Astrocyte of the spinal cord (primary cell): Measurements from ENCODE around the gene PRKAB2.
"Not testable (repeated sequence)": the region's sequence is repeated elsewhere in the genome, so short reads cannot be mapped to it uniquely, and the experiment has no call there.

Source experiments
- DNase-seq: peaks from one replicate; pipeline ENCODE4 v3.0.0; 2011; ENCODE audit warnings: low read depth, low spot score
- H3K4me3 ChIP-seq: 2 replicates; pipeline ENCODE4 v1.5.1; 2011; ENCODE audit warnings: low read depth, mild to moderate bottlenecking, low read length, moderate library complexity
- in situ Hi-C: cut with HindIII; loops from 2 replicates; pipeline ENCODE4 v1.10.0; 2017; ENCODE audit warnings: low sequenced_read_pairs
- TF ChIP-seq, protein P1 (sequence below): IDR thresholded peaks from 2 replicates; pipeline ENCODE4 v1.5.1; 2012; ENCODE audit warnings: low read depth, mild to moderate bottlenecking, low read length, inconsistent platforms

PRKAB2 gene

DNA sequence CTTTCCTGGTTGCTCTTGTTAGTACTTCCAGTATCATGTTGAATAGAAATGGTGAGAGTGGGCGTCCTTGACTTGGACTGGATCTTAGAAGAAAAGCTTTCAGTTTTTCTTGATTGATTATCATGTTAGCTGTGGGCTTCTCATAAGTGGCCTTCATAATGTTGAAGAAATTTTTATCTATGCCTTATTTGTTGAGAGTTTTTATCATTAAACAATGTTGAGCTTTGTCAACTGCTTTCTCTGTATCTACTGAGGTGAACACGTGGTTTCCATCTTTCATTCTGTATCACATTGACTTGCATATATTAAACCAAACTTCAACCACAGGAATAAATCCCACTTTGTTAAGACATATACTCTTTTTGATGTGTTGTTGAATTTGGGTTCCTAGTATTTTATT, 29.4 kb downstream of the PRKAB2 start:
- TF ChIP-seq, protein P1, sequence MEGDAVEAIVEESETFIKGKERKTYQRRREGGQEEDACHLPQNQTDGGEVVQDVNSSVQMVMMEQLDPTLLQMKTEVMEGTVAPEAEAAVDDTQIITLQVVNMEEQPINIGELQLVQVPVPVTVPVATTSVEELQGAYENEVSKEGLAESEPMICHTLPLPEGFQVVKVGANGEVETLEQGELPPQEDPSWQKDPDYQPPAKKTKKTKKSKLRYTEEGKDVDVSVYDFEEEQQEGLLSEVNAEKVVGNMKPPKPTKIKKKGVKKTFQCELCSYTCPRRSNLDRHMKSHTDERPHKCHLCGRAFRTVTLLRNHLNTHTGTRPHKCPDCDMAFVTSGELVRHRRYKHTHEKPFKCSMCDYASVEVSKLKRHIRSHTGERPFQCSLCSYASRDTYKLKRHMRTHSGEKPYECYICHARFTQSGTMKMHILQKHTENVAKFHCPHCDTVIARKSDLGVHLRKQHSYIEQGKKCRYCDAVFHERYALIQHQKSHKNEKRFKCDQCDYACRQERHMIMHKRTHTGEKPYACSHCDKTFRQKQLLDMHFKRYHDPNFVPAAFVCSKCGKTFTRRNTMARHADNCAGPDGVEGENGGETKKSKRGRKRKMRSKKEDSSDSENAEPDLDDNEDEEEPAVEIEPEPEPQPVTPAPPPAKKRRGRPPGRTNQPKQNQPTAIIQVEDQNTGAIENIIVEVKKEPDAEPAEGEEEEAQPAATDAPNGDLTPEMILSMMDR, result no peak
- H3K4me3 ChIP-seq, result no peak overlapping the region
- no peak for DNase-seq
- in situ Hi-C loops, result no loop called here

DNA sequence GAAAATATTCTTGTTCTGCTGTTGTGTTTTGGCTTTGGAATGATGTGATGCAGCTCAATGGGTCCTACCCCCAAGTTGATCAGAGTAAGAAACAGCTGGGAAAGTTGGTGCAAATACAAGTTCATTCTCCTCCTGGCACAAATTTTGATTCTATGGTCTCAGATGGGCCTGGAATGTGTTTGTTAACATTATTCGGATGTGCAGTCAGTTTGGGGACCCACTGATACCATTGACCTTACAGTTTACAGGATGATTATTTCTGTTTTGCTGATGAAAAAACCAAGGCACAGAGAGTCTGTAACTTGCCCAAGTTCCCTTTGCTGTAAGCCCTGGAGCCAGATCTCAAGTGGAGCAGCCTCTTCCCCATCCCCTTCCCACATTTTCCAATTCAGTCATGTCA, 41.5 kb downstream of the PRKAB2 start:
- H3K4me3 ChIP-seq, DNase-seq, in situ Hi-C loops: not testable (repeated sequence)

DNA sequence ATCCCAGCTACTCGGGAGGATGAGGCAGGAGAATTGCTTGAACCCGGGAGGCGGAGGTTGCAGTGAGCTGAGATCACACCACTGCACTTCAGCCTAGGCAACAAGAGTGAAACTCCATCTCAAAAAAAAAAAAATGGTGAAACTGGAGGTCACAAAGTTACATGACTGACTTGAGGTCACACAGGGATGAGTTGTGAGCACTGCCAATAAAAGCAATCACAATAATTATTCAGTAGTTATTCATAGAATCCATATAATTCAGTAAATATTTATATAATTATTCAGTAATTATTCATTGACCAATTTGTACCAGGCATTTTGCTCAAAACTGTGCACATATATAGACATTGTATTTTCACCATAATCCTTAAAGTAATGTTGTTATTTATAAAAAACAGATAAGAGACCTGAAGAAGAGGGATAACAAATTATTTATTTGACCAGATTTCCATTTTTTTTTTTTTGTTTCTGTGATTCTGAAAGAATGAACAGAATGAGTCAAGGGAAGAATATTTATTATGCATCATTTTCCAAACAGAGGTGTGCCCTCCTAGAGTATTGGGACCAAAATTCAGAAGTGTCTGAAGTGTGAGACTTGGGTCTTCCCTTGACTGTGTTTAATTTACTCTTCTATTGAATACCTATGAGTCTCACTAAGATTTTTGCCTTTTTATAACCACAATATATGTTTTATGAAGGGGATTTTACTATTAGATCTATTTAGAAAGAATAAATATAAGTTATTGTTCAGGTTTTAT, 43.0 kb downstream of the PRKAB2 start:
- DNase-seq, result no peak
- TF ChIP-seq, protein P1, result no peak
- in situ Hi-C loops, result no loop called here
- H3K4me3 ChIP-seq, result no peak overlapping the region

DNA sequence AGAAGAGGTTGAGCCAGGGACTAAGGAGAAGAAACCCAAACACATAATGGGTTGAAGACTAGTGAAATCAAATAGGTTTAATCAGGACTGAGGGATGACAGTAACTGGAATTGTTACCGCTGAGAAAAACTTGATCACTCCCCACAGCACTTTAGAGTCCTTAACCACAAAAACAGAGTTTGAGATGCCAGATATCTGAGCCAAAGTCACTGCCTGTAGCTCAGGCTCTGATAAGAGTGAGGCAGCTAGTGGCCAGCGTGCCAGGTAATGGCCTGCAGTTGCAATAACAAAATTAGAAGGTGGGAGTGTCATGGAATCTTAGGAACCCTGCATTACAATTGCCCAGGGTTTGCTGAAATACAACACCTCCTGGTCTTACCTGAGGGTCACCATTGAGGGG, 48.0 kb downstream of the PRKAB2 start:
- TF ChIP-seq, protein P1, result no peak
- in situ Hi-C loops, result no loop called here
- no peak for DNase-seq
- no peak overlapping the region for H3K4me3 ChIP-seq

DNA sequence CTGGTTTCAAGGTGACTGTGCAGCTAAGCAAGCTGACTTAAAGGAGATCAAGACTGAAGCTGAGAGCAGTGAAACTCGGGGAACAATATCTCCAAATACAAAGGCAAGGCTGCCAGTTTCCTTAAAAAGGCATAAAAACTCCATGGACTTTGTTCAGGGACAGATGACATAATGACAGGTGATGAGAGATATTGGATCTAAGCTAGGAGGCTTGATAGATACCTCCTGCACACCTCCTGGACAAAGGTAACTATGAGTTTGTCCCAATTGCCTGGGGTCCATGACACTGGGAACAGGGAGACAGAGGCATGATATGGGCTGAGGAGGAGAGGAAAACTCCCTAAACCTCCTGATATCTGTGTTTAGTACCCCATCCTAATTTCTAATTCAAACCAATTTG, 55.2 kb downstream of the PRKAB2 start:
- no peak for DNase-seq
- in situ Hi-C loops, result no loop called here
- TF ChIP-seq, protein P1, result no peak

DNA sequence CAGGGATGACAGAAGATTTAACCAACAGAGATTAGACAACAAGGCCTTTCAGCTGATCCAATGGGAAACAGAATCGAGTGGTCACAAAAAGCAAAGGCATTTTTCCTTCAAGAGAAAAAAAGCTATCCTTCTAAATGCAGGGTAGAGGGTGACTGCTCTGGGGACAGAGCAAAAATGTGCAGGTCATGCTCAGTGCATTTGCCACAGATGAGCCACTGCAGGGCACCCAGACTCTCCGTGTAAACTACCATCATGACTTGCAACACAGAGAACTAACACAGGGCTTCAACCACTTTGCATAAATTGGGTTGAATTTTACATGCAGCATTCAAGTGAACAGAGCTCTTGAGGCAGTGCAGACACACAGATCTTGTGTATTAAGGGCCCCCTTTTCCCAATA, 56.8 kb downstream of the PRKAB2 start:
- TF ChIP-seq, protein P1, result no peak
- in situ Hi-C loops, result no loop called here
- no peak overlapping the region for H3K4me3 ChIP-seq
- DNase-seq, result no peak

More for the DNA sequence above, 55.2 kb downstream of the PRKAB2 start:
- H3K4me3 ChIP-seq, result no peak overlapping the region

DNA sequence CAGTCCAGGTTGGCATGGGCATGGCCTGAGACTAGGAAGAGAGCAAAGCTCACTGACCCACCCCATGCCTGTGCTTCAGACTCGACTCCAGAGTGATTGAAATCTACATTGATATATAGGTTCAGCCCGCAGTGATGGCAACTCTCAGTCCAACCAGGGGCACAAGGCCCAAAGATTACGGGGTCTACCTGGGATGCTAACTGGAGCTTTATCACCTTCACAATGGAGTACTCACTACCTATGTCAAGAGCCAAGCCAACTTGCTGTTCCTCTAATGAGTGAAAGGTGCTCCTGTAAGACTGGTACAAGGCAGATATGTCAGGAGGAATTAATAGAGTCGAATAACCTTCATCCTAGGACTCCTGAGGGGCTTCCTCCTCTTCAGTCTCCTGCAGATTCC, 57.2 kb downstream of the PRKAB2 start:
- in situ Hi-C loops, H3K4me3 ChIP-seq, DNase-seq: not testable (repeated sequence)

DNA sequence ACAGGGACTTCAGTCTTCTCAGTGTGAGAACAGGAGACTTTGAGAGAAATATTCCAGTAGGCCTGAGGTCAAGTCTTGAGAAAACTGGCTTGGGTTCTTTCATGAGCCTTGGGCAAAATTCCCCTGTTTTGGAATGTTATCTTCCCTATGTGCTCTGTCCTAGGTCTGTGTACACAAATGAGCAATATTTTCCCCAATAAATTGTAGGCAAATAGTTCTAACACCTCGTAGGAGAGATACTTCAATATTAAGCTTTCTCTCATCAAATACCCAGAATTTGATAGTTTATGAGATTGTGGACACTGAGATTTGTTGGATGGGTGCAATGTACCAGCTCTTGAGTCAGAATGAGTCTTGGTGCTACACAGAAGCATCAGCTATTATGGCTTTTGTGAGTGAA, 57.9 kb downstream of the PRKAB2 start:
- DNase-seq, H3K4me3 ChIP-seq, in situ Hi-C loops: not testable (repeated sequence)
